ENCODE results near the gene ATAD1. TPM values are rescaled to one million over a fixed set of nuclear protein-coding genes. Genes with fewer than 3 reads are reported as not detected.

The ATAD1 gene
- total RNA-seq, 1 donor: 43.8 TPM

DNA sequence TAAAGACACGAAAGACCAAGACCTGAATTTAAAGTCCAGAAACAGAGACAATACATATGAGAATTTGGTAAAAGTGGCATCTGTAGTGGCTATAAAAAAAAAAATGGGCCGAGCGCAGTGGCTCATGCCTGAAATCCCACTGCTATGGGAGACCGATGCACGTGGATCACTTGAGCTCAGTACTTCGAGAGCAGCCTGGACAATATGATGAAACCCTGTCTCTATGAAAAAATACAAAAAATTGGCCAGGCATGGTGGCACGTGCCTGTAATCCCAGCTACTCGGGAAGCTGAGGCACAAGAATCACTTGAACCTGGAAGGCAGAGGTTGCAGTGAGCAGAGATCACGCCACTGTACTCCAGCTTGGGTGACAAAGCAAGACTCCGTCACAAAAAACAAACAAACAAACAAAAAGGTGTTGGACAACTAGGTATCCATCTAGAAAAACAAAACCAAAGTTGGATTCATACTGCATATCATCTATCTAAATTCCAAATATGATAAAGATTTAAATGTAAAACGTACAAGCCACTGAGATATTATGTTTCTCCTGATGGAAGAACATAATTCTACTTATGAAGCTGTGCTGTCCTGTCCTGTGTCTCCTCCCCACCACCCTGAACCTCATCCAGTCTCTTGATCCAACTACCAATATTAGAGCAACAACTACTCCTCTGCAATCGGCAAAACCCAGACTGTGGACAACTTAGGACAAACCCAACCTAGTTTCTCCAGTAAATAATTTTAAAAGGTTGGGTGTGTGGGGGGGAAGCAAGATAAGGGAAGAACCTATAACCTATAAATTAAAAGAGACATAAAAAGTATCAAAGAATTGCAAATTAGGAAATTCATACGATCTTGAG lies 53.7 kb downstream of the ATAD1 start:
- H3K79me2 ChIP-seq (ENCODE audit: insufficient read depth, low read length): no peaks in the 10 kb centered on the region
- no peaks in the 10 kb centered on the region for H3K9me3 ChIP-seq (ENCODE audit: low read depth, low read length)
- TF ChIP-seq, protein P1, sequence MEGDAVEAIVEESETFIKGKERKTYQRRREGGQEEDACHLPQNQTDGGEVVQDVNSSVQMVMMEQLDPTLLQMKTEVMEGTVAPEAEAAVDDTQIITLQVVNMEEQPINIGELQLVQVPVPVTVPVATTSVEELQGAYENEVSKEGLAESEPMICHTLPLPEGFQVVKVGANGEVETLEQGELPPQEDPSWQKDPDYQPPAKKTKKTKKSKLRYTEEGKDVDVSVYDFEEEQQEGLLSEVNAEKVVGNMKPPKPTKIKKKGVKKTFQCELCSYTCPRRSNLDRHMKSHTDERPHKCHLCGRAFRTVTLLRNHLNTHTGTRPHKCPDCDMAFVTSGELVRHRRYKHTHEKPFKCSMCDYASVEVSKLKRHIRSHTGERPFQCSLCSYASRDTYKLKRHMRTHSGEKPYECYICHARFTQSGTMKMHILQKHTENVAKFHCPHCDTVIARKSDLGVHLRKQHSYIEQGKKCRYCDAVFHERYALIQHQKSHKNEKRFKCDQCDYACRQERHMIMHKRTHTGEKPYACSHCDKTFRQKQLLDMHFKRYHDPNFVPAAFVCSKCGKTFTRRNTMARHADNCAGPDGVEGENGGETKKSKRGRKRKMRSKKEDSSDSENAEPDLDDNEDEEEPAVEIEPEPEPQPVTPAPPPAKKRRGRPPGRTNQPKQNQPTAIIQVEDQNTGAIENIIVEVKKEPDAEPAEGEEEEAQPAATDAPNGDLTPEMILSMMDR (IDR thresholded peaks at IDR 0.05; ENCODE audit: extremely low read depth, low read depth, low read length): no peak
- peaks cover 13% of the 10 kb centered on the region for H3K36me3 ChIP-seq (ENCODE audit: insufficient read depth, low read length)
- no peaks in the 10 kb centered on the region for H3K27me3 ChIP-seq (ENCODE audit: insufficient read depth, low read length)
- H4K20me1 ChIP-seq (ENCODE audit: insufficient read depth, low read length): no peaks in the 10 kb centered on the region
- no peak overlapping the region for H3K4me3 ChIP-seq (ENCODE audit: insufficient read depth, low read length)
- H3K4me2 ChIP-seq (ENCODE audit: insufficient read depth, low read length): no peak overlapping the region
- H3K4me1 ChIP-seq (ENCODE audit: insufficient read depth, low read length): peaks cover 3% of the 10 kb centered on the region
- no peak overlapping the region for H3K27ac ChIP-seq (ENCODE audit: low read depth, low read length)
- H2AFZ ChIP-seq (ENCODE audit: low read length): no peak overlapping the region
- no peak for DNase-seq (ENCODE audit: insufficient read length, low spot score, missing footprints)

DNA sequence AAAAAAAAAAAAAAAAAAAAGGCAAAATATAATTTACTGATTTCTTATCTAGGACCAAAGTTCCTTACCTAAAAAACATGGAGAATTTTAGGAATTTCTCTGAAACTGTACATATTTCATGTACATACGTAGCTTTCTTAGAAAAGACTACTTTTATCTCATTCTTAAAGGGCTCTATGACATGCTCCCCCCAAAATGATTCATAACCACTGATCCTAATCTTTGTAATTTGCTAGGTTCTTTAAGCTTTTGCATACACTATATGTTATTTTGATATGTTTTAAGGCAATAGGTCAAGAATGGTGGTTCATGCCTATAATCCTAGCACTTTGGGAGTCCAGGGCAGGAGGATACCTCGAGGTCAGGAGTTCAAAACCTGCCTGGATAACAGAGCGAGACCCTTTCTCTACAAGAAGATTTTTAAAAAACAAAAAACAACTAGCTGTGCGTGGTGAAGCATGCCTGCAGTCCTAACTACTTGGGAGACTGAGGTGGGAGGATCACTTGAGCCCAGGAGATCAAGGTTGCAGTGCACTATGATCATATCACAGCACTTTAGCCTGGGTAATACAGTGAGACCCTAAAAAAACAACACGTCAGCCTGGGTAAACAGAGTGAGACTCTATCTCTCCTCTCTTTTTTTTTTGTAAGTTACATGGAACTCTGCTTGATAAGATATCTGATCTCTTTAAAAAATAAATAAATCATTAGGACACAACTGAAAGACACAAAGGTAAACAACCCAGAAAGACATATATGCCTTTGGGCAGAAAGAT lies 54.8 kb downstream of the ATAD1 start:
- H3K9me3 ChIP-seq (ENCODE audit: low read depth, low read length): no peaks in the 10 kb centered on the region
- TF ChIP-seq, protein P1 (IDR thresholded peaks at IDR 0.05; ENCODE audit: extremely low read depth, low read depth, low read length): no peak
- H3K27me3 ChIP-seq (ENCODE audit: insufficient read depth, low read length): no peaks in the 10 kb centered on the region
- no peaks in the 10 kb centered on the region for H3K79me2 ChIP-seq (ENCODE audit: insufficient read depth, low read length)
- DNase-seq (ENCODE audit: insufficient read length, low spot score, missing footprints): no peak
- no peak overlapping the region for H3K4me2 ChIP-seq (ENCODE audit: insufficient read depth, low read length)
- no peak overlapping the region for H3K4me3 ChIP-seq (ENCODE audit: insufficient read depth, low read length)
- peaks cover 14% of the 10 kb centered on the region for H3K36me3 ChIP-seq (ENCODE audit: insufficient read depth, low read length)
- no peaks in the 10 kb centered on the region for H4K20me1 ChIP-seq (ENCODE audit: insufficient read depth, low read length)
- peaks cover 3% of the 10 kb centered on the region for H3K4me1 ChIP-seq (ENCODE audit: insufficient read depth, low read length)
- no peak overlapping the region for H3K27ac ChIP-seq (ENCODE audit: low read depth, low read length)
- H2AFZ ChIP-seq (ENCODE audit: low read length): no peak overlapping the region

DNA sequence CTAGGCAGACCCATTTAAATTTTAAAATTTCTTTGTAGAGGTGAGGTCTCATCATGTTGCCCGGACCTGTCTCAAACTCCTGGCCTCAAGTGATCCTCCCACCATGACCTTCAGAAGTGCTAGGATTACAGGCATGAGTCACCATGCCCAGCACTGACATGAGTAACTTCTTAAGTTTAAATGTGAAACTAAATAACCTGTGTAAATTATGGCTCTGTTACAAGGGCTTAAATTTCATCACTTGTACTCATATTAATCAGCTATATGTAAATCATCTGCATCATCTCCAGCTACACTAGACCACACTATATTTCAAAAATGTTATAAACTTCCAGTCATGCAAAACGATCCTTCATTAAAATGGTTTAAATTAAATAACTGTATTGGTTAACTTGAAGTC lies 56.1 kb downstream of the ATAD1 start:
- H3K79me2 ChIP-seq (ENCODE audit: insufficient read depth, low read length): no peaks in the 10 kb centered on the region
- no peaks in the 10 kb centered on the region for H3K9me3 ChIP-seq (ENCODE audit: low read depth, low read length)
- H3K27me3 ChIP-seq (ENCODE audit: insufficient read depth, low read length): no peaks in the 10 kb centered on the region
- peaks cover 3% of the 10 kb centered on the region for H3K4me1 ChIP-seq (ENCODE audit: insufficient read depth, low read length)
- no peak overlapping the region for H3K4me3 ChIP-seq (ENCODE audit: insufficient read depth, low read length)
- H4K20me1 ChIP-seq (ENCODE audit: insufficient read depth, low read length): no peaks in the 10 kb centered on the region
- no peak overlapping the region for H2AFZ ChIP-seq (ENCODE audit: low read length)
- no peak for DNase-seq (ENCODE audit: insufficient read length, low spot score, missing footprints)
- TF ChIP-seq, protein P1 (IDR thresholded peaks at IDR 0.05; ENCODE audit: extremely low read depth, low read depth, low read length): no peak
- peaks cover 14% of the 10 kb centered on the region for H3K36me3 ChIP-seq (ENCODE audit: insufficient read depth, low read length)
- no peak overlapping the region for H3K4me2 ChIP-seq (ENCODE audit: insufficient read depth, low read length)
- H3K27ac ChIP-seq (ENCODE audit: low read depth, low read length): peak overlapping the region; percentile 29

DNA sequence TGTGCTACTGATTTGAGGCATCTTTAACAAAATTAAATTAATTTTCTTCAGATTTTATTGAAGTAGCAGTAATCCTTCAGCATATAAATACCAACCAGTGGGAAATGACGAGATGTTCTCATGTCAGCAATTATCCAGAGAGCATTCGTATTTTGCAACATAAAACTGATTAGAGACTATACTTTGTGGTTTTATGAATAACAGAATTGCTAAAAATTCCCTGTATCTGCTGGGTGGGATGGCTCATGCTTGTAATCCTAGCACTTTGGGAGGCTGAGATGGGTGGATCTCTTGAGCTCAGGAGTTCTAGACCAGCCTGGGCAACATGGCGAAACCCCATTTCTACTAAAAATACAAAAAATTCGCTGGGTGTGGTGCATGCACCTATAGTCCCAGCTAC lies 56.9 kb downstream of the ATAD1 start:
- TF ChIP-seq, protein P1 (IDR thresholded peaks at IDR 0.05; ENCODE audit: extremely low read depth, low read depth, low read length): no peak
- peaks cover 18% of the 10 kb centered on the region for H3K36me3 ChIP-seq (ENCODE audit: insufficient read depth, low read length)
- peak; percentile 42 for DNase-seq (ENCODE audit: insufficient read length, low spot score, missing footprints)
- no peaks in the 10 kb centered on the region for H3K9me3 ChIP-seq (ENCODE audit: low read depth, low read length)
- peak overlapping the region; percentile 27 for H3K27ac ChIP-seq (ENCODE audit: low read depth, low read length)
- H3K4me3 ChIP-seq (ENCODE audit: insufficient read depth, low read length): no peak overlapping the region
- no peaks in the 10 kb centered on the region for H3K27me3 ChIP-seq (ENCODE audit: insufficient read depth, low read length)
- H3K4me1 ChIP-seq (ENCODE audit: insufficient read depth, low read length): peaks cover 3% of the 10 kb centered on the region
- H3K79me2 ChIP-seq (ENCODE audit: insufficient read depth, low read length): no peaks in the 10 kb centered on the region
- no peaks in the 10 kb centered on the region for H4K20me1 ChIP-seq (ENCODE audit: insufficient read depth, low read length)
- H3K4me2 ChIP-seq (ENCODE audit: insufficient read depth, low read length): no peak overlapping the region
- no peak overlapping the region for H2AFZ ChIP-seq (ENCODE audit: low read length)

Measured in osteoblast (primary cell).